Brain microvascular endothelial cell (primary cell): ENCODE results near the gene GALNT18.

Source experiments
- DNase-seq: peaks from one replicate; pipeline ENCODE4 v3.0.0-alpha.2; 2020
- H3K27ac ChIP-seq: fragments of 250-450 bp; sonication (Bioruptor Pico); 2 replicates; pipeline ENCODE4 v1.5.1; 2020; ENCODE audit warnings: mild to moderate bottlenecking, moderate library complexity
- H3K27me3 ChIP-seq: fragments of 250-450 bp; sonication (Bioruptor Pico); replicated peaks from 2 replicates; pipeline ENCODE4 v1.5.1; 2020; ENCODE audit warnings: mild to moderate bottlenecking
- H3K36me3 ChIP-seq: fragments of 250-450 bp; sonication (Bioruptor Pico); replicated peaks from 2 replicates; pipeline ENCODE4 v1.5.1; 2020; ENCODE audit warnings: mild to moderate bottlenecking
- H3K4me3 ChIP-seq: 2 replicates; pipeline ENCODE4 v1.5.1; 2011; ENCODE audit warnings: low read depth, mild to moderate bottlenecking, control low read depth, low read length, moderate library complexity
- in situ Hi-C: cut with HindIII; loops from 2 replicates; pipeline ENCODE4 v1.10.0; 2017; ENCODE audit warnings: low sequenced_read_pairs, low pct_ligation_motif_present
- TF ChIP-seq, protein P1 (sequence below): IDR thresholded peaks from 2 replicates; pipeline ENCODE4 v1.5.1; 2011; ENCODE audit warnings: low read depth, mild to moderate bottlenecking, moderate library complexity, low read length, control low read depth, inconsistent platforms; ENCODE audit errors: missing control alignments

GALNT18 gene

DNA sequence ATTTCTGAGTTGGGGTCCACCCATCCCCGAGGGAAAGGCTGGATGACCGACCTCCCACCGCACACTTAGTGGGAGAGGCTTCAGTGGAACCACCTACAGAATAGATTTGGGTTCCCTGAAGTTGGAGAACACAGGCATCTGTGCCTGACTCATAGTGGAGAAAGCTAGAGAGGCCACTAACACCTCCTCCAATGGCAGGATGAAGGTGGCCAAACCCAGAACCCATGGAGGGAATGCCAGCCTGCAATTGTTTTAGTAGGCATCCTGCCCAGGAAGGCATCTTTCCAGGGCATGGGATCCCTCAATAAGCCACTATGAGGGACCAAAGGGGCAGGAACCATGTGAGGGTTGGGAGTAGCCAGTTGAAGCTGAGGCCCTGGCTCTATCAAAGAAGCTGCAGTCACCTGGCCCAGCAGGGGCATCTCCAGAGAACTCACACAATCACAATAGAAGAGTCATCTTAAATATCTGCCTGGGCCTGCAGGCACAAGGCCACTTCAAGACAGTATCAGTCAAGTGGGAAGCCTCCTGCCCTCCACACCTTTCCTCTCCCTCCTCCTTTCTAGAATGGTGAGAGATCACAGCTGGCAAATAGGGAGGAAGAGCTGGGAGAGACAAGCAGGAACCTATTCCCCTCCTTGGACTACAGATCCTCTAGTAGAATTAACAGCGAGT, 144.7 kb downstream of the GALNT18 start:
- TF ChIP-seq, protein P1, sequence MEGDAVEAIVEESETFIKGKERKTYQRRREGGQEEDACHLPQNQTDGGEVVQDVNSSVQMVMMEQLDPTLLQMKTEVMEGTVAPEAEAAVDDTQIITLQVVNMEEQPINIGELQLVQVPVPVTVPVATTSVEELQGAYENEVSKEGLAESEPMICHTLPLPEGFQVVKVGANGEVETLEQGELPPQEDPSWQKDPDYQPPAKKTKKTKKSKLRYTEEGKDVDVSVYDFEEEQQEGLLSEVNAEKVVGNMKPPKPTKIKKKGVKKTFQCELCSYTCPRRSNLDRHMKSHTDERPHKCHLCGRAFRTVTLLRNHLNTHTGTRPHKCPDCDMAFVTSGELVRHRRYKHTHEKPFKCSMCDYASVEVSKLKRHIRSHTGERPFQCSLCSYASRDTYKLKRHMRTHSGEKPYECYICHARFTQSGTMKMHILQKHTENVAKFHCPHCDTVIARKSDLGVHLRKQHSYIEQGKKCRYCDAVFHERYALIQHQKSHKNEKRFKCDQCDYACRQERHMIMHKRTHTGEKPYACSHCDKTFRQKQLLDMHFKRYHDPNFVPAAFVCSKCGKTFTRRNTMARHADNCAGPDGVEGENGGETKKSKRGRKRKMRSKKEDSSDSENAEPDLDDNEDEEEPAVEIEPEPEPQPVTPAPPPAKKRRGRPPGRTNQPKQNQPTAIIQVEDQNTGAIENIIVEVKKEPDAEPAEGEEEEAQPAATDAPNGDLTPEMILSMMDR = no peak
- in situ Hi-C loops = no loop called here

DNA sequence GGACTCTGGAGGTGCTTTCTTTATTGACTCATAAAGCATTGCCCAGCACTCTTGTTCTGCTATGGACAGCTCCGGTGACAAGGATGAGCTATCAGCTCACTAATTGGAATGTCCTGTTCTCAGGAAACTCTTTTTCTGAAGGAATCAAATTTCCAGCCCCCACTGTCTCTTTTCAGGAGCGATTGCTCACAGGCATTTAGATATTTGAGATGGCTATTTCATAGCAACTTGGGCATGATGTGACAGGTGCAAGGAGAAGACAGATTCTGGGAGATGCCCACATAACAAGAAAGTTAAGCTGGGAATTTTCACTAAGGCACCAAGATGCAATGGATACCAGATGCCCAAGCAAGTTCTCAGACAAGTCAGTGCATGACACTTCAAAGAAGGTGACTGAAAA, 145.3 kb downstream of the GALNT18 start:
- no peak for DNase-seq
- in situ Hi-C loops = no loop called here
- Histone ChIP-seq H3K4me3 (no peak overlapping the region), H3K27ac (no peak overlapping the region), H3K36me3 (no peaks in the 10 kb centered on the region), H3K27me3 (no peaks in the 10 kb centered on the region)
- TF ChIP-seq, protein P1 = no peak

More for the DNA sequence above, 144.7 kb downstream of the GALNT18 start:
- Histone ChIP-seq H3K27me3 (no peaks in the 10 kb centered on the region), H3K4me3 (no peak overlapping the region), H3K27ac (no peak overlapping the region), H3K36me3 (no peaks in the 10 kb centered on the region)
- no peak for DNase-seq

DNA sequence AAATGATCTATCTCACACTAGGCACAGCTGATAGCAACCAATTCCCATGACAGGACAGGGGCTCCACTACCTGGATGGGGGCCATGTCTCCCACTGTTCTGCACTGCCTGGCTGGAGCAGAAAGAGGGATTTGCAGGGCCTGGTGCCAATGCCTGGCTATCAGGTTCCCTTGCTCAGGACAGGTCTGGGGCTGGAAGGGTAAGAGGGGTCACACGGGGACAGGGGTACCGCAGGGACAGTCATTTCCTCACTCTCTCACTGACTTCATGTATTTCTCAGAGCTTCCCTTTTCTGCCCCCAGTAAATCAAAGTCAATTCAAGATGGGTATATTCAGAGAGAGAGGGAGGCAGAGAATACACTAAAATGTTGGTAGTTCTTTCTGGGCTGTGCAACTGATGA, 149.7 kb downstream of the GALNT18 start:
- TF ChIP-seq, protein P1 = no peak
- in situ Hi-C loops = no loop called here

DNA sequence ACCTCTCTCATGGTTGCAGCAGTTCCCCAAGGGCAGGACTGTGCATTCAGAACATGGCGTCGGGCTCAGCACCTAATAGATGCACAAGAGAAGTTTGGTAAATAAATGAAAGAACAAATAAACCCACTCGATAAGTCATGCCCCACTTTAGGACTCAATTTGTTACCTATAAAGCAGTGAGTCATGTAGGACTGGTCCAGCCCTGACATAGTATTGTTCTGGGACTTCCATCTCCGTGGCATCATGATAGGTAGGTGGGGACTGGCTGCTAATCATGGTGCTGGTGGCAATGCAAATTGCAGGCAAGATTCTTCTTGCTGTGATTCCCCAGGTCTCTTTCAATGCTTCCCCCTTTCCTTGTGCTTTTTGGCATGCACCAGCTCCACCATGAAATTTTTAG, 150.6 kb downstream of the GALNT18 start:
- no peak for DNase-seq
- no peaks in the 10 kb centered on the region for H3K36me3 ChIP-seq
- TF ChIP-seq, protein P1 = no peak
- in situ Hi-C loops = no loop called here
- no peak overlapping the region for H3K27ac ChIP-seq
- H3K4me3 ChIP-seq = no peak overlapping the region
- no peaks in the 10 kb centered on the region for H3K27me3 ChIP-seq

More for the DNA sequence above, 149.7 kb downstream of the GALNT18 start:
- Histone ChIP-seq H3K4me3 (no peak overlapping the region), H3K36me3 (no peaks in the 10 kb centered on the region), H3K27ac (no peak overlapping the region), H3K27me3 (no peaks in the 10 kb centered on the region)
- no peak for DNase-seq

DNA sequence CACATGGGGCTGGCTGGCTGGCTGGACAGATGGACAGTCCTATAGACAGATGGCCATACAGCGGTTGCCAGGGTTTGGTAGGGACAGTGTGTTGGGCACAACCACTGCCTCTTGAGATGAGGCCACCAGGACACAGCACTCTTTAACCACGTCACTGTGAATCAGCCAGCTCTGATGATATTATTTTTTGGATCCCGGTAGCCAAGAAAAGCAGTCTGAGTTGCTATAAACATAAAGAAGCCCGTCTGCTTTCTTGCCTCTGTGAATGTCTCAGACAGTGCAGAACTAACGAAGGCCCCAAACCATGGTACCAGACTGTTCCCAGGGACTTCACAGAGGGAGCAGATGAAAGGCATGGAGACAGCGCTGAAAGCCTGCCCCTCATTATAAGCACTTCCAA, 152.9 kb downstream of the GALNT18 start:
- Histone ChIP-seq H3K36me3 (no peaks in the 10 kb centered on the region), H3K27ac (peak overlapping the region; percentile 10), H3K4me3 (no peak overlapping the region), H3K27me3 (no peaks in the 10 kb centered on the region)
- TF ChIP-seq, protein P1 = no peak
- peak; percentile 88 for DNase-seq
- in situ Hi-C loops = no loop called here

DNA sequence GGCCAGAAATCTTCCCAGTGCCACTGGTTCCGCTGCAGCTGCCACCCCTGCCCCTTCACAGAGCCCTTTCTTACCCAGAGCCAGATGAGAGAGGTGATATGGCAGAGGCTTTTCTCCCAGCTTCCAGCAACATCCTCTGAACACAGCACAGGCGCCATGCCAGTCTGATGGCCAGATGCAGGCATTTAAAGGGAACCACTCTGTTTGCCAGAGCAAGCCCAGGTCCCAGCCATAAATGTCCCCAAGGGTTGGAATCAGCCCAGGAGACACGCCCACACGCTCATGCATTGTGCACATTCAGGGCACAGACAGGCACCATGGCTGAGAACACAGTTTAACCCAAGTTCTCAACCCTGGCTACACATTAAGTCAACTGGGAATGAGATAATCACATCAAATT, 154.5 kb downstream of the GALNT18 start:
- in situ Hi-C loops = no loop called here
- H3K27ac ChIP-seq = no peak overlapping the region
- TF ChIP-seq, protein P1 = no peak
- no peaks in the 10 kb centered on the region for H3K36me3 ChIP-seq
- no peak overlapping the region for H3K4me3 ChIP-seq
- H3K27me3 ChIP-seq = no peaks in the 10 kb centered on the region
- DNase-seq = no peak
